ENCODE results near the gene PDE6A.
"Not testable (repeated sequence)": the region's sequence is repeated elsewhere in the genome, so short reads cannot be mapped to it uniquely, and the experiment has no call there.

The PDE6A gene

GRCh38 chr5:149951138-149951749 is 6.7 kb upstream of the PDE6A start:
- DNase-seq, result no peak

- DNase-seq, result no peak
These were observed 4.4 kb upstream of the PDE6A start for GRCh38 chr5:149948993-149949392.

DNA sequence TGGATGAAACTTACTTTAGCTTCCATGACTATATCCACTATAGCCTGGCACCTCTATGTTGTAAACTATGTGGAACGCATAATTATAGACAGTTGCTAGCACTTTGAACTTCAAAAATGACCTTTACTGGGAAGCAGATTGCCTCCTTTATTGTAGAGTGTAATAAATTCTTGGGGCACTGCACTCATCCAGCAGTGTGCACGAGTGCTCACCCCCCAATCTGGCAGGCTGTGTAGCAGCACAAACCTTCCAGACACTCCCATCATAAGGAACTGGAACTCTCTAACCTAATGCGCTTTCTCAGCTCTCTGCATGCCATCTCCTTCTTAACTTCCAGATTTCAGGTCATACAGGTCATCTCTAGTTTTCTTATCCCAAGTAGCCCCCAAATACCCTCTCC is 1.5 kb upstream of the PDE6A start:
- no peak for DNase-seq

DNA sequence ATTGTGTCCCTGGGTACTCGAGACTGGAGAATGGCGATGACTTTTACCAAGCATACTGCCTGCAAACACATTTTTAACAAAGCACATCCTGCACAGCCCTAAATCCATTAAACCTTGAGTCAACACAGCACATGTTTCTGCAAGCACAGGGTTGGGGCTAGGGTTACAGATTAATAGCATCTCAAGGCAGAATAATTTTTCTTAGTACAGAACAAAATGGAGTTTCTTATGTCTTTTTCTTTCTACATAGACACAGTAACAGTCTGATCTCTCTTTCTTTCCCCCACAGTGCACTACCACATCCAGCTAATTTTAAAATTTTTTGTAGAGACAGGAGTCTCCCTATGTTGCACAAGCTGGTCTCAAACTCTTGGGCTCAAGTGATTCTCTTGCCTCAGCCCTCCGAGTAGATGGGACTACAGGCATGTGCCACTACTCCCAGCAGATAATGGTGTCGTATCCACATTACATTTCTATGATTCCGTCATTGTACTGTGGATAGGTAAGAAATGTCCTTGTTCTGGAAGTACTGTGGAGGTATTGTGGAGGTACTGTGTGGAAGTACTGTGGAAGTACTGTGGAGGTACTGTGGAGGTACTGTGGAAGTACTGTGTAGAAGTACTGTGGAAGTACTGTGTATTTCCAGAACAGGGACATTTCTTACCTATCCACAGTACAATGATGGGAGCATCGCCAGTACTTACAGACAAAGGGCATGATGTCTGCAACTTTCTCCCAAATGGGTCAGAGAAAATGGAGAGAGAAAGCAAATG is 1.2 kb downstream of the PDE6A start:
- DNase-seq, result not testable (repeated sequence)

DNA sequence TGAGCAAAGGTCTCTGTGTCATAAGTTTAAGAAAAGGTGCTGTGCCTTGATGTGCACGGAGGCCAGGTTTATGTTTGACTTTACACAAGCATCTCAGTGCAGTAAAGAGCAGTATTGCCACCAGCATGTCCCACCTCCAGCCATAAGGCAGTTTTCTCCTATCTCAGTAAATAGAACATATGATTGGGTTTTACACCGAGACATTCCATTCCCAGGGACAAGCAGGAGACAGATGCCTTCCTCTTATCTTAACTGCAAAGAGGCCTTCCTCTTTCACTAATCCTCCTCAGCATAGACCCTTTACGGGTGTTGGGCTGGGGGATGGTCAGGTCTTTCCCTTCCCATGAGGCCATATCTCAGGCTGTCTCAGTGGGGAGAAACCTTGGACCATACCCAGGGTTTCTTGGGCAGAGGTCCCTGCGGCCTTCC is 1.8 kb downstream of the PDE6A start:
- not testable (repeated sequence) for DNase-seq

- no peak for DNase-seq
These were observed 2.4 kb downstream of the PDE6A start for GRCh38 chr5:149942199-149942598.

DNA sequence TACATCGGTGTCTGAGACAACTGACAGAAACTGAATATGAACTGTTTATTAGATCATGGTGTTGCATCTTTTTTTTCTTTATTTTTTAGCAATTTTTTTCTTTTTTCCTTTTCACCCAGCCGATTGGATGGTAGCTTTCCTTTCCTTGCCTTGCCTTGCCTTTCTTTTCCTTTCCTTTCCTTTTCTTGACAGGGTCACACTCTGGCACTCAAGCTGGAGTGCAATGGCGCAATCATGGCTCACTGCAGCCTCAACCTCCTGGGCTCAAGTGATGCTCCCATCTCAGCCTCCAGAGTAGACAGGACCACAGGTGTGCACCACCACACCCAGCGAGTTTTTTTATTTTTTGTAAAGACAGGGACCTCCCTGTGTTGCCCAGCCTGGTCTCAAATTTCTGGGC is 2.8 kb downstream of the PDE6A start:
- no peak for DNase-seq

DNA sequence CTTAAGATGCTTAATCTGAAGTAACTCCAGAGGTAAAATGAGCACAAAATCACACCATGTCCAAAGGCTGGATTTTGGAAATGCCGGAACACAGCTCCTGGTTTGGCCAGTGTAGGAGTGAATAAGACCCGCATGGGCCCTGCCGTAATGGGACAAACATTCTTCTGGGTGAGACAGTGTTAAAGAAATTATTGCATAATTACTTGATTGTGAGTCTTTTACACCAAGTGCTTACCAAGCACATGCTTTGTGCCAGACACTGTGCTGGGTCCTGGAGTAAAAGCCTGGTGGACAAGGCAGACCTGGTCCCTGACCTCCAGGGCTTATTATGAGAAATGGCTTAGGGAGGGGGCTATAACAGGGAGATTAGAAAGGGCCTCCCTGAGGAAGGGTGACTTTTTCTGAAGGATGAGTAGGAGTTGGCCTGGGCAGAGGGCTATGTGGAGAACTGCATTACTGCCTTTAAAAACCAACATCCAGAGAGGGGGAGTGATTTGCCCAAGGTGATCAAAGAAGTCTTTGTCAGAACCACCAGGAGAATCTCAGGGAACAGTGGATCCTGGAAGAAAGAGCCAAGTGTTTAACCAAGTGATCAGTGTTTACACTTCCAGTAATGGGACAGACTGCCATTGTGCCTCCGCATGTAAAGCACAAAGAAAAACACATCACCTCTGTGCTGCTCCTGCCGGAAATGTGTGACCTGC is 3.5 kb downstream of the PDE6A start:
- DNase-seq, result no peak

GRCh38 chr5:149940077-149940574 is 4.5 kb downstream of the PDE6A start:
- DNase-seq, result no peak

GRCh38 chr5:149939546-149939945 is 5.0 kb downstream of the PDE6A start:
- no peak for DNase-seq

- no peak for DNase-seq
These were observed 5.7 kb downstream of the PDE6A start for GRCh38 chr5:149938791-149939358.

DNA sequence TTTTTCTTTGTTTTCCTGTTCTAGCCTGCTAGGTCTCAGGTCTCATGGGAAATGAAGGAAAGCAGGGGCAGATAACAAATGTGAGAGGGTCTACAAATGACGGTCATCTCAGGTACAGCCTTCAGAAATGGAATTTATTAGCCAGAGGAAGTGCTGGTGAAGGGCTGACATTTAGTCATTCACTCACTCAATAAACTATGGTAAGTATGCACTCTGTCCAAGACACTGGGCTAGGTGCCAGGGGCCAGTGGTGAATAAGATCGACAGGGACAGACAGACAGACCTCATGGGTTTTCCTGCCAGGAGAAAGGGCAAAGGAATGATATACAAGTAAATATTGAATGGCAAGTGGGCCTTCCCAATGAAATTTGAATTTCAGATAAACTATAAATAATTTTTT is 6.3 kb downstream of the PDE6A start:
- DNase-seq, result no peak

DNA sequence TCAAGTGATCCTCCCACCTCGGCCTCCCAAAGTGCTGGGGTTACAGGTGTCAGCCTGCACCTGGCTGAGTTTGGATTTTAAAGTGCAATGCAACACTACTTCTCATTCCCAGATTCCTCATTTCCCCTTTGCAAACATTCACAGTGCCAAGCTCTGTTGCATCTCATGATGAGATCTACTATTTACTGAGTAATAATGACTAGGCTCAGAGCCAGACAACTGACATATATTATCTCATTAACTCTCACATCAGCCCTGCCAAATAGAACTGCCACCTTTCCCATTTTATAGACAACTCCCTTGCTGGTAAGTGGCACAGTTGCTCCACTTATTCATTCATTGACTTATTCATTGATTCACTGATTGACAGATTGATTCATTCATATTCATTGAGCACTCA is 7.0 kb downstream of the PDE6A start:
- peak; percentile 76 for DNase-seq

GRCh38 chr5:149936700-149937091 is 7.9 kb downstream of the PDE6A start:
- no peak for DNase-seq

DNA sequence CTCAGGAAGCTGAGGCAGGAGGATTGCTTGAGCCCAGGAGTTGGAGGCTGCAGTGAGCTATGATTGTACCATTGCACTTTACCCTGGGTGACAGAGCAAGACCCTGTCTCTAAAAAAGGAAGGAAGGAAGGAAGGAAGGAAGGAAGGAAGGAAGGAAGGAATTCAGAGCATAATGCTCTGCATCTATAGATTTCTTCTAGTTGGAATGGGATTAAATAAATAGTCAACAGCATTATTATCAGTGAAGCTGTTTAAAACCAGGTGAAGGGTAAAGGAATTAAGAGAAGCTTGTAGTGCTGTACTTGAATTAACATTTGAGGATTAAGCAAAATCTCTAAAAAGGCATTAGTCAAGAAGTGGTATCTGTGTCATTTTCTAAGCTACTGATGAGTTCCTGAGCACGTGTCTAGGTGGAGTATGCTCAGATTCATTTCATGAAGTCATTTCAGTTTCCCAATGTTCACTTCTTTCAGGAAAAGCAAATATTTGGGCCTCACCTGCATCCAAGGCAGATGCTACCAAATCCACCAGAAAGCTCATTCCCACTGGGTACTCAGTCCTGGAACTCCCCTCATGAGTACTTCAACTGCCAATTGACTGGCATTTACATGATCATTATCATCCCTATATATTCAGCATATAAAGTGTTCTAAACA is 8.4 kb downstream of the PDE6A start:
- no peak for DNase-seq

GRCh38 chr5:149935431-149935901 is 9.1 kb downstream of the PDE6A start:
- no peak for DNase-seq

- no peak for DNase-seq
These were observed 11.9 kb downstream of the PDE6A start for GRCh38 chr5:149932445-149933350.

DNA sequence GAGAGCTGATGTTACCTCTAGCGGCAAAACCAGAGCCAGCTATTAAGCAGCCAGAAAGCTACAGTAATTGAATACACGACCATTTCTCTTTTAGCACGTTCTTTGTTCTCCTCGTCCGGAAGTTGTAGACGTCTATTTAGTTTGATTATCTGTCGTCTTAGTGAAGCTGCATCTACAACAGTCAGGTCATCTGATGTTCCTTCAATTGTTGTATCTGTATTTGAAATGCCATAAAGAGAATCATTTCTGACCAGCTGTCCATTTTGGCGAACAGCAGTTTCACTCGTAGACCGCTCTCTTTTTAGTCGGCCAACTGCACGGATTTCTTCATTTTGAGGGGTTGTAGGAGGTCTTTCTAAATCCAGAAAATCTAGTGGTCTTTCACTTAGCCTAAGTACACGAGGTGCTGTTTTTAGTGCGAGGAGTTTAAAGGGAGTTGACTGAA is 12.6 kb downstream of the PDE6A start:
- no peak for DNase-seq

GRCh38 chr5:149930749-149931574 is 13.6 kb downstream of the PDE6A start:
- no peak for DNase-seq

- no peak for DNase-seq
These were observed 14.4 kb downstream of the PDE6A start for GRCh38 chr5:149930043-149930748.

All from NCI-H1092 (cell line).